GM12872 (cell line): ENCODE data around the gene PDE4D.

Experiments
- TF ChIP-seq, protein P1 (sequence below): IDR thresholded peaks from 3 replicates; pipeline ENCODE4 v1.5.1; 2011; ENCODE audit warnings: low read depth, mild to moderate bottlenecking, low read length, moderate library complexity; ENCODE audit not compliant: insufficient read depth

The PDE4D gene

GRCh38 chr5:59003641-59004040, 889.9 kb downstream of the PDE4D start:
- TF ChIP-seq, protein P1, sequence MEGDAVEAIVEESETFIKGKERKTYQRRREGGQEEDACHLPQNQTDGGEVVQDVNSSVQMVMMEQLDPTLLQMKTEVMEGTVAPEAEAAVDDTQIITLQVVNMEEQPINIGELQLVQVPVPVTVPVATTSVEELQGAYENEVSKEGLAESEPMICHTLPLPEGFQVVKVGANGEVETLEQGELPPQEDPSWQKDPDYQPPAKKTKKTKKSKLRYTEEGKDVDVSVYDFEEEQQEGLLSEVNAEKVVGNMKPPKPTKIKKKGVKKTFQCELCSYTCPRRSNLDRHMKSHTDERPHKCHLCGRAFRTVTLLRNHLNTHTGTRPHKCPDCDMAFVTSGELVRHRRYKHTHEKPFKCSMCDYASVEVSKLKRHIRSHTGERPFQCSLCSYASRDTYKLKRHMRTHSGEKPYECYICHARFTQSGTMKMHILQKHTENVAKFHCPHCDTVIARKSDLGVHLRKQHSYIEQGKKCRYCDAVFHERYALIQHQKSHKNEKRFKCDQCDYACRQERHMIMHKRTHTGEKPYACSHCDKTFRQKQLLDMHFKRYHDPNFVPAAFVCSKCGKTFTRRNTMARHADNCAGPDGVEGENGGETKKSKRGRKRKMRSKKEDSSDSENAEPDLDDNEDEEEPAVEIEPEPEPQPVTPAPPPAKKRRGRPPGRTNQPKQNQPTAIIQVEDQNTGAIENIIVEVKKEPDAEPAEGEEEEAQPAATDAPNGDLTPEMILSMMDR = no peak

DNA sequence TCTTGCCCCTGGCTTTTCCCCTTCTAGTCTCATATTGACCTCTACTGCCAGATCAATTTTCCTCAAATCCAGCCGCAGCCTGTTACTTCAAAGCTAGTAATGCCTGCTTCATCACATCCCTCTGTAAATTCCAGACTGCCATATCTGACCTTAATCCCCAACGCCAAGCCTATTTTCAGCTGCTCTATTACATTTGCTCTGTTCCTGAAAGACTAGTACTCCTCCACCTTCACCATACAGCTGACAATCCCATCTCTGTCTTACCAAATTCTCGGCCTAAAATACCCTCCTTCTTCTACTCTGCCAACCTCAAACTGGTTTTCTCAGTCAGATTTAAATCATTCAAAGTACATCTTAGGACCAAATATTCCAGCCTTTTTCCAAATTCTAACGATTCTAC, 890.4 kb downstream of the PDE4D start:
- TF ChIP-seq, protein P1 = no peak

DNA sequence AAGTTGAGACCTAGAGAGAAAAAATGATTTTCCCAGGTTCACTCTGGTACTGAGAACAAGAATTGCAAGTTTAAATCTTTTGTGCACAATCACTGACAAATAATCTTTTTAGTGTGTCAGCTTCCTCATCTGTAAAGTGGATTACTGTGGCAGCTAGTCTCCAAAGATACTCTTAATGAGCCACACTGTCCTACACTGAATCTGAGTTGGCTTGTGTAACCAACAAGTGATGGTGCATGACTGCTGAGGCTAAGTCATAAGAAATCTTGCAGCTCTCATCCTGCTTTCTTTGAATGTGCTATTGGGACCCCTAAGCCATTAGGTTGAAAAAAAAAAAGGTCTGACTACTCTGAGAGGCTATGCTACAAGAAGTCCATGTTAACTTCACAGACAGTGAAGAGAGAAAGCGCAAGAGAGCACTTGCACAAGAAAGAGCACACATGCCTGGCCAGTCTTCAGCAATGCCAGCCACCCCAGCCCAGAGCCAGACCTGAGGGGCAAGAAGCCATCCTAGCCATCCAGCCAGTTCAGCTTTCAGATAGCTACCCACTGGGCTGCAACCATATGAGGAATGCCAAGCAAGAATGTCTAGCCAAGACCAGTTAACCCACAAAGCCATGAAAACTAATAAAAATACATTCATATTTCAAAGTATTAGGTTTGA, 891.2 kb downstream of the PDE4D start:
- TF ChIP-seq, protein P1 = no peak

DNA sequence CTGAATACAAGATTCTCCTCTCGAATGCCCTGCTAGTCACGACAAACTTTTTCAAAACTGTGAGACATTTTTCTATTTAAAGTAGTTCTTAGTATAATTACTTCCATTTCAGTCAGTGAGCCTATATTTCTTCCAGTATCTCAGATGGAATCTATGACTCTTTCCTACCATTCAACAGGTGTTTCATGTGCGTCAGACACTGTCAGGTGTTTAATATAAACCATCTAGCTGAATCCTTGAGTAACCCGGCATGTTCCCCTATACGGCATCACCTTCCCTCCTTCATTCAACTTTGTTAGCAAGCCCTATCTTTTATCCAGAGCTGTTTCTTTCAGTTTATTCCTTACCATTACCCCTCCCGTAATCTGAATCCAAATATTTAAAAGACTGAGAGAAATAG, 891.8 kb downstream of the PDE4D start:
- TF ChIP-seq, protein P1 = no peak

GRCh38 chr5:59001154-59001553, 892.4 kb downstream of the PDE4D start:
- TF ChIP-seq, protein P1 = no peak

- TF ChIP-seq, protein P1 = no peak
These were observed 893.3 kb downstream of the PDE4D start for GRCh38 chr5:59000211-59000610.

DNA sequence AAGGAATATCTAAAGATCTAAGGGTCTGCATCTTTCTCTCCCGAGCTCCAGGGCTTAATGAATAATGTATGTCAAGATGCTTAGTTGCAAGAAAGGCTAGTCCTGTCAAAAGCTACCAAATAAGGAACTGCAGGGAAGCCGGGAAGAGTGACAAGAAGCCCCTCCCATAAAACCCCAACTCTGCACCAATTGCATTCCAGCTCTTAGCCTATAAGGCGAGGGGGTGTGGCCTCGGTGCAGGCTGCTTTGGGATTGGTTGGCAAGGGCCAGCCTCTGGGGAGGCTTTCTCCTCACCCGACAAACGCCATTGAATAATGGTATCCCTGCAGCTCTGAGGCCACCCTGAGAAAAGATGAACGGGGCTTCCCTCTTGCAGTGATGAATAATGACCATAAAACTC, 893.7 kb downstream of the PDE4D start:
- TF ChIP-seq, protein P1 = no peak
